Stimulated activated CD8-positive, alpha-beta memory T cell treated with anti-CD3 and anti-CD28 coated beads, Interleukin-7, amount 100 ng/mL, for 1 hour (primary cell): ENCODE results near the gene PXT1.

Experiments used
- DNase-seq, 2 donors: peaks; one replicate each; pipeline ENCODE4 v3.0.0-alpha.2; 2020; ENCODE audit warnings: low read depth in 2 of 2

Gene PXT1

DNA sequence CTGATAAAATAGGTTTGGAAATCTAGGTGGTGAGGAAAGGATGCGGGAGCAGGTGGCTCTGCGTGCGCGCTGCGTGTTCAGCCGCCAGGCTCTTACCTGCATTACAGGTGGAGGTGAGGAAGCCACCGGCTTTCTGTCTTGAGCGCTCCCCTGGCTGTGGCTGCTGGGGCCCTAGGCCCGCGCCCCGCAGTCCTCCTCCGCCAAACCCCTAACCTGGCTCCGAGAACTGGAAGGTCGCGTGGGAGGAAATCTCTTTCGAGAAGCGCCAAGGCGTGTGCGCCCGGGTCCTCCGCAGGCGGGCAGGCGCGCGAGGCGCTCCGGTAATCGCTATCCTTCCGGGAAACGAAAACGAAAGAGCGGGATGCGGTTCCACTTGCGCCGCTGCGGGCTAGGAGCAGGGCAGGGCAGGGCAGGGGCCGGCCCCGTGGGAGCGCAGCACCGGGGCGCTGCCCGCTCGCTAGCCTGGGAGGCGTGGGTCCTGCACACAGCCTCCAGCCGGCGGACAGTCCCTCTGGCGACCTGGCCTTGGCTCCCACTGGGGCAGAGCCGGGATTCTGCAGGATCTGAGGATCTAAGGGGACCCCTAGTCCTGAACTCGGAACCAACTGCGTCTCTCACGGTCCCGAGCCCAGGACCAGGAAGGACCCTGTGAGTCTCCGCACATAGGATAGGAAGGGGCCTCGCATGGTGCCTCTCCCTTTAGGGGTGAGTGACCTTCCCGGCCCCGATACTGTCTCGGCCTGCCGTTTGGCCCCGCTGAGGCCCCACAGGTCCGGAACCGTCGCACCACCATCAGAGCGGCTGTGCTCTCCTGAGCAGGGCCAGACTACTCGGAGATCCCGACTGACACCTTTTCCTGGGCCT lies 55.0 kb downstream of the PXT1 start, which contains the start of gene ETV7:
Gene ETV7, minus strand, starts transcription at position 230 of the 864 bp plus-strand sequence. Its CDS starts 128 bp downstream, at position 102.
- no peak for DNase-seq

DNA sequence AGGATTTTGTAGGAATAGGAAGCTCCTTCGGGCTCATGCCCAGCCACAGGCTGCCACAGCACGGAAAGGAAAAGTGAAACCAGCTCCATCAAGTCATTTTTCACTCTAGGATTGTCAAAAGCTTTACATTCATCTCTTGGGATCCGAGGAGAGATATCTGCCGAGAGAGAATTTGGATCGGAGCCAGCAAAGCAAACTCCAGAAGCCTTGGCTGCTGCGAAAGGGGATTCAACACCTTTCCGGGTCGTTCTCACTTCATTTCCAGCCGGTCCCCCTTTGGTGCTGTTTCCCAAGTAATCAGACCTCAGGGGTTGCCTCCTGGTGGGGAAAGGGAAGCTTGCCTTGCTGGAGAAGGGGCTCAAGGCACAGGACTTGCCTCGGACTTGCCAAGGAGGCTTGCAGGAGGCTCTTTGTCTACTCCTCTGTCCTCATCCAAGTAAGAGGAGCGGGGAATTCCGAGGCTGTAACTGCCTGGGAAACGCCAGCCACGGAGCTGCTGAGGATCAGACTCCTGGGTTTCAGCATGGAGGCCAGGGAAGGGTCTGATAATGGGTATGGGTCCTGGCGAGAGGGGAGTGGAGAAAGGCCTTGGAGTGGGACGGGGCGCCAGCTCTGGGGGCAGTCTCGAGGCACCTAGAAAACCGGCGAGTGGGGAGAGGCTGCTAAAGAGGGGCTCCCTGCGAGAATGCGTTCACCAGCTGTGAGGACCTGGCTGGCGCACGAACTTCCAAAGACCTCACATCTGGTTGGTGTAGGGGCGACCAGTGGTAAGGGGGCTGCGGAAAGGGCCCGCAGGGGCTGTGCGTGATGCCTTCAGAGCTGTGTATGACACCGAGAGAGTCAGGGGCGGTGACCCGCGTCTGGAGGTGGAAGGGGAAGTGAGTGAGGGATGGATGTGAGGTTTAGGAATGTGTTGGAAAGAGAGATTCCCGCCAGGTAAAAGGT lies 55.9 kb downstream of the PXT1 start:
- DNase-seq, result no peak

DNA sequence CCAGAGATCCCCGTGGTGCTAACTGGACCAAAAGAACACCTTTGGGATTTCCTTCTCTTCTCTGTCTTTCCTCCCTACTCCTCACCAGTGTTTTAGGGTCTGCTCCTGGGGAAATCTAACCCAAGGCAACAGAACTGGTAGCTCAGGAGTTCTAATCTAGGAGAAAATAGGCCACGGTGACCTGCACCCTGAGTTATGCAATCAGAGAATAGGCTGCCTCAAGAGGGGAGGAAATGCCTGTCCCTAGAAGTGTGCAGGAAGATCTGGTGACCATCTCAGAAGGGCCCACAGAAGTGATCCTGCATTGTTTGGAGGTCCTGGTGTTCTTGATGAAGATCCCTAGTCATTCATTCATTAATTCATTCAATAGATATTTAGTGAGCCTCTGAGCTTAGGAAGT lies 58.6 kb downstream of the PXT1 start:
- DNase-seq, result no peak

DNA sequence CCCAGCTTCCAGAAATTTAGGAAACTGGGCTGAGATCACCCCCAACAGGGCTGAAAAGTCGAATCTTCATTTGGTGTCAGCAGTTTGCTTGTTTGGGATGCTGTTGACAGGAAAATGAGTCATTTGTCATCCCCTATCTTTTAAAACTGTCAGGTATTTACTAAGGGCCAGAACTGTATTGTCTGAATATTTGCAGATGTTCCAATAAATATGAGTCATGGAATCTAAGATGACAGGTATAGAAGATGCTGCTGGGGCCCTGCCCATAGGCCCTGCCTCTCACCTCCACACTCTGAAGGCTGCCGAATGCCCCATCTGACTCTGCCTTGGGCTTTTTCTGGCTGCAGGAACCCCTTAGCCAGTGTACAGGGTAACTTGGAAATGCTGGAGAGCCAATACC lies 59.0 kb downstream of the PXT1 start:
- DNase-seq, result no peak

DNA sequence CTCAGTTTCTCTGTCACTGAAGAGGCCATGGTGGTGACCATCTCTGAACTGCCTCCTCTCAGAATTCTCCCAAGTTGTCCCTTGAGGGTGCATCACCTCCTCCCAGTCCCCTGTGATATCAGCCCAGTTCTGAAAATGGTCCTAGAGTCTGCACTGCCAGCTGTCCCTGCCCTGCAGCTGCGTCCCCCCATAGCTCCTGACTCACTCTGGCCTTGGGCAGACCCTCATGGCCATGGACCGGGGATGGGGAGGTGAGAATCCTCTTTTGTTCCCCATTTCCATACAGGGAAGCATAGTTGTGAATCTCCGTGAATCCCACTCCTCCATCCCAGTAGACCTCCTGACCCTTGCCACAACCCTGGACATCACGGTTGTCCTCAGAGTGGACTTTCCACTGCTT lies 59.7 kb downstream of the PXT1 start:
- DNase-seq, result no peak

DNA sequence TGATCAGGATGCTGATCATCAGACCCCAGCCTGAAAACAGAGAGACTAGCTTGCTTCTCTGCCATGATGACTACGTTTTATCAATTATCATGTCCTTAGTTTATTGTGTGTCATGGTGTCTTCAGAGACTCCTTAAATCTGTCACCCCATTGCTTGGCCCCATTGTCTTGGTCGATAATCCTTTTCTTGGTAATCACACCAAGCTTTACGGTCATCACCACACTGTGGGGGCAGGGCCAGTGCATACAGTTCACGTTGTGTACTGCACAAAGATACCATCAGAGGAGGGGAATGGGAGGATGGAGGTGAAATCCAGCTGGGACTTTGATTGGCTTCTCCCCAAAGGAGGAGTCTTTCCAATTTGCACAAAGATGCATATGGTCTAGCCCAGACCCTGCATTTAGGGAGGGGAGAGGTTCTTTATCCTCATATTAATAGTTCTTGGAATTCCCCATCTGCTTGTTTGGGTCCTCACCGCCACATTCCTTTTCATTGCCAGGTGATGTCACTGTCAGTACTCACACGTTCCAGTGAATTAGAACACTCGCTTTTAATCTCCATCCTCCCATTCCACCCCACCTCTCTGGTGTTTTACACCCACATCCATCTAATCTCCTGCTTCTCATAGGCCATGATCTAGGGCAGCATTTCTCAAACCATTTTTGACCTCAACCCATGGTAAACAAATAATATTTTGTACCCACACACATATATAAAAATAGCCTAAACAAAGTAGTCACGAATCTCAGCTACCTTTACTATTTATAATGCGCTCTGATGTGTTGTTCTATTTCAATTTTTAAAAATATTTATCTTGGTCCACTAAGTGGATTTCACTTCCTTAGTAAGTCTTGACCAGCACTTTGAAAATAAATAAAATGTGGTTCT lies 60.9 kb downstream of the PXT1 start:
- DNase-seq, result no peak

DNA sequence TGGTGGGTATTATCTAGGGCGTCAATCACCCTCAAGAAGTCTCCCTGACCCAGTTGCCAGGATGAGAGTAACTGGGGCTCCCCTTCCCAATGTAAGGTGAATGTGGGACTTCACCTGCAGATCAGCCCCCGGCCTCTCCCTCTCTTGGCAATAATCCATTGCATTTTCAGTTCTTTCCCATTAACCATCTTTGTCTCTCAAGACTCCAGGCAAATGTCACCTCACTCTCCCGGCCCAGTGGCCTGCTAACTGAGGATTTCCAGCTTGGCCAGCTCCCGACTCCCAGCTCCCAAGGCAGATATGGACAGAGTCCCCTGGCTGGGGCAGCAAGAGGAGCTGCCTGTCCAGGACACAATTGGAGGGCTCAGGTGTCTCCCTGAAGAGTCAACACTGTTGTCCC lies 62.5 kb downstream of the PXT1 start:
- no peak for DNase-seq

DNA sequence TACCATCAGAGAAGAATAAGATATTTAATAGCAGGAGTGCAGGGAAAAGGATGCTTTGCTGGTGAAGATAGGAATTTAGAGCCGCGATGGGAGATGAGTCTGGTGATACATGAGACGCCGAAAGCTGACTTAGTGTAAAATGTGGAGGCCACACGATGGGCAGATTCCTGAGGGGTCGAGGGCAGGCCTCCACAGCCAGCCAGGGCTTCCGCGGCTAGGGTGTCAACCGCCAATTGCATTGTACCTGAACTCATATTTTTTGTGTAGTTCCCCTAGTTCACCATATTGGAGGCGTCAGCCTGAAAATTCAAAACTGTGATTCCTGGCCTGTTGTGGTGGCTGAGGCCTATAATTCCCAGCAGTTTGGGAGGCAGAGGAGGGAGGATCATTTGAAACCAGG lies 63.7 kb downstream of the PXT1 start:
- no peak for DNase-seq

DNA sequence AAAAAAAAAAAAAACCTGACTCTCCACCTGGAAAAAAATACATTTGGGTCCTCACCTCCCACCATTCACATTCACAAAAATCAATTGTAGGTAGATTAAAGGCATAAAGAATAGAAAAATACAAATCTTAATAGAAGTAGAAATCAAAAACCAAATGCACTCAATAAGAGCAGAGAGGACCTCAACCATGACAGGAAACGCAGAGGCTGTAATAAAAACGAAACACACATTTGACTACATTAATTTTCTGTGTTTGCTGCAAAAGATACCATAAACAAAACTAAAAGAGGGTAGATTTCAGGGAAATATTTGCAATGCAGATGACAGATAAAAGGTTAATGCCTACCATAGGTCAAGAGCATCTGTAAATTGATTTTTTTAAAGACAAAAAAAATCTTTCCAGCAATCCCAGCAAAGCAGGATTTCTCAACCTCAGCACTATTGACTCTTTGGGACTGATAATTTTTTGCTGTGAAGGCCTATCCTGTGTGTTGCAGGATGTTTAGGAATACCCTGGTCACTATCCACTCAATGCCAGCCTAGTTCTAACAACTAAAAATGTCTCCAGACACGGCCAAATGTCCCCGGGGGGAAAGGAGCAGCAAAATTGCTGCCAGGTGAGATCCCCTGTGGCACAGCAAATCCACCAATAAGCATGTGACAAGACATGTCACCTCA lies 64.3 kb downstream of the PXT1 start:
- DNase-seq, result no peak

DNA sequence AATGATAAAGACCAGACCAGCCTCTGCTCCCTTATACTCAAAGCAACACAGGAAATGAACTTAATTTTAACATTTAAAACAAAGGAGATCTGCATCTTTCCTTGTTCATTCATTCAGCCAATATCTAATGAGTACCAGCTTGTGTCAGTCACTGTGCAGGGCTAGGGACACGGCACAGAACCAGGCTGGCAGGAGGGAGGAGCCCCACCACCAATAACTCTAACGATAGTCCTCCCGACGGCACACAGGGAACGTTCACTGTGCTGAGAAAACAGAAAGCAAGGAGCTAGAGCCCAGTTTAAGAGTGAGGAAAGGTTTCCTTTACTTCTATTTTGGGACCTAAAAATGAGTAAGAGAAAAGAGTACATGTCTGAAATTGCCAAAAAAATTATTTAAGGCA lies 65.1 kb downstream of the PXT1 start:
- no peak for DNase-seq

DNA sequence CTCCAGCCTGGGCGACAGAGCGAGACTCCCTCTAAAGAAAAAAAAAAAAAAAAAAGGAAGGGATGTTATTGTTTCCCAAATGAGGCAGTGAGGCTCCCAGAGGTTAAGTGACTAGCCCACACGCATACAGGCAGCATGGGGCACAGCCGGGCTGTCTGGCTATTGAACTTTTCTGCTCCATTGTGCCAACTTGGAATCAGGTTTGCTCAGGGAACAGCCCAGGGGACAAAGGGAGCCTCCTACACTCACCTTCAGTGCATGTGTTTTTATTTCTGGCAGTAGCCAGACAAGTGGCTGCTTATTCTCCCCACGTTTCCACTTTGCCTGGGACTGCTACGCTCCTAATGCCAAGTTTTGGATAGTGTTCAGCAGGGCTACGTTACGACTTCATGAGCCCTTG lies 65.9 kb downstream of the PXT1 start:
- no peak for DNase-seq

DNA sequence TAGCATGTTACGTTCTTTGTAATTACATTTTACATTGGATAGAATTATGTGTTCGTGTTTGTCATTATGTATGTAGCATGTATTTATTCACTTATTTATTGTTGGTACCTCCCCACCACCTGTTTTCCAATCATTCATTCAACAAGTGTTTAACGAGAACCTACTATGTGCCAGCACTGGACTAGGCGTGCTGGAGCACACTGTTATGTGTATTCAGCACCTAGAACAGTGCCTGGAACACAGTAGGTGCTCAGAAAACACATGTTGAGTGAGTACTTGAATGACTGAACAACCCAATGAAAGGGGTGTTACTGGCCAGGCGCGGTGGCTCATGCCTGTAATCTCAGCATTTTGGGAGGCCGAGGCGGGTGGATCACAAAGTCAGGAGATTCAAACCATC lies 66.5 kb downstream of the PXT1 start:
- no peak for DNase-seq

DNA sequence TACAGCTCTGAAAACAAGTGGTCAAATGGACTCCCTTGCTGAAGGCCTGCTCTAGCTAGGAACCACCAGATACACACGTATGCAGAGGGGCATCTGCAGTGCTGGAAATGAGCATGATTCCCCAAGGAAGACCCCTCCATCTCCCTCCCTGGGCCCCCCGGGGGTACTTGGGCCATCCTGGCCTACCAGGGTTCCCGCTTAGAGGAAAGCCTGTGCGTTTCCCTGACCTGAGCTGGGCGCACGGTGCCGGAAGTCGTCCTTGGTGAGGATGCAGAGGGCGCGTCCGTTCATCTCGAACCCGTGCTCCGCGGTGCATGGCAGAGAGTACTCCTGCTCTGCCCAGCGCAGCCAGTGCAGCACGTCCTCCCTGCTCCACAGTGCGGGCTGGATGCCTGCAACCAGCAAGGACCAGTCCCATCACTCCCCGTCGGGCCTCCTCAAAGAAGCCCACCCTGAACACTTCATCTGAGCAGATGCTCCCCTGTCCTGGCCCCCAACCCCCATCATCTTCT lies 67.0 kb downstream of the PXT1 start:
- DNase-seq, result no peak

DNA sequence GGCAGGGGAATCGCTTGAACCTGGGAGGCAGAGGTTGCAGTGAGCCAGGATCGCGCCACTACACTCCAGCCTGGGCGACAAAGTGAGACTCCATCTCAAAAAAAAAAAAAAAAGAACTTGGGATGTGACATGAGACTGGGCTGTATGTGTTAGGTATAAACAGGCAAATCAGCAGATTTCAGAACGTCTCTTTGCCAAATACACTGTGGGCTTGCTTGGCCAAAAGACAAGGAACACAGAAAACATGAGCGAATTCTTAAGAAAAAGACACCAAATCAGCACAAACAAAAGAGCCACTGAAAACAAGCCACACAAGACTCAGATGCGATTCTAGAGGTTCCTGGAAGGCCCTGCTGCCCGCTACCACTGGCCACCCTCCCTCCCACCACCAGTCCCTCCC lies 67.7 kb downstream of the PXT1 start:
- no peak for DNase-seq

DNA sequence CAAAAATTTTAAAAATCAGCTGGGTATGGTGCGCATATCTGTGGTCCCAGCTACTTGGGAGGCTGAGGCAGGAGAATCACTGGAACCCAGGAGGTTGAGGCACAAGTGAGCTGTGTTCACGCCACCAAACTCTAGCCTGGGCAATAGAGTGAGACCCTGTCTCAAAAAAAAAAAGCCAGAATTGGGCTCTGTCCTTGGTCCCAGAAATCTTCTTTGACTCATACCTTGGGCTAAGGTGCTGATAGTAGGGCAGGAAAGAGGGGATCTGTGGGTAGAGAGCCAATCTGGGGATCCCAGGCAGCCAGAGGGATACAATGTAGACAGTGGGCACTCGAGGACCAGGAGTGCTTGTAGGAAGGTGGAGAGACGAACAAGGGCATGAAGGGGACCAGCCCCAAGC lies 68.5 kb downstream of the PXT1 start:
- no peak for DNase-seq

DNA sequence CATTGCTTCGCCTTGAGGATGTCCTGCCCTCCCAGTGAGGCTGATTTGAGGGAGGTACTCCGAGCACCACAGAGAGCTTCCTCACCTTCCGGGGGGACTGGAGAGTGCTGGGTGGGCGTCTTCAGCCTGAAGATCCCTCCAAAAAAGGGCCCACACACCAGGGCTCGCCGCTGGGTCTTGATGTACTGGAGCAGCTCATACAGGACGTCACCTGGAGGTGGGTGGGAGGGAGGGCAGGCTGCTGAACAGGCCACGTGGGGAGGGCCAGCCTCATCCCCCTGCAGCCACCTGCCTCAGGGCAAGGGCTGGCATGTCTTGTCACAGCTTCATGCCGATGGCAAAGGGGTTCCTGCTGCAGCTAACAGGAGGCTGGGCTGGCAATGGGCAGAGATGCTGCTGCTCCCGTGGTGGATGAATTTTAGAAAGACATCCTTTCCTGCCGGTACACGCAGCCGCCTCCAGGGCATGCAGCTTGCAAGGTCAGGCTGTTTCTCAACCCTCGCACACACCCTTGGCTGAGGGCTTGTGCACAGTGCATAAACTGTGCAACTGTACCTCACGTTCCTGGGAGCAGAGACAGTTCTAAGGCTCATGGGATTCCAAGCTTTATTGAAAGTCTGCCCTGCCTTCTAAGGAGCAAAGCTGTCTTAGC lies 69.2 kb downstream of the PXT1 start:
- no peak for DNase-seq

DNA sequence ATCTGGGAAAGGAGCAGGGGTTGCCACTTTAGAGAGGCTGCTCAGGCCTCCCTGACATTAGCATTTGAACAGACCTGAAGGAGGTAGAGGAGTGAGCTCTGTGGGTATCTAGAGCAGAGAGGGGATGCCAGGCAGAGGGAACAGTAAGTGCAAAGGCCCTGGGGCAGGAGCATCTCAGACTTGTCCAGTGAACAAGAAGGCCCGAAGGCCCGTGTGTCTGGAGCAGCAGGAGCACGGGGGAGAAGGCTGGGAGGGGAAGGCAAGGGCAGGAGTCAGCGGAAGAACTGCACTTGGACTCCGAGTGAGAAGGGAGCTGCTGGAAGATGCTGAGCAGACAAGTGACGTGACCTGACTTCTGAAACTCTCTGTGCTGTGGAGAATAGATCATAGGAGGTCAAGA lies 70.6 kb downstream of the PXT1 start:
- no peak for DNase-seq

DNA sequence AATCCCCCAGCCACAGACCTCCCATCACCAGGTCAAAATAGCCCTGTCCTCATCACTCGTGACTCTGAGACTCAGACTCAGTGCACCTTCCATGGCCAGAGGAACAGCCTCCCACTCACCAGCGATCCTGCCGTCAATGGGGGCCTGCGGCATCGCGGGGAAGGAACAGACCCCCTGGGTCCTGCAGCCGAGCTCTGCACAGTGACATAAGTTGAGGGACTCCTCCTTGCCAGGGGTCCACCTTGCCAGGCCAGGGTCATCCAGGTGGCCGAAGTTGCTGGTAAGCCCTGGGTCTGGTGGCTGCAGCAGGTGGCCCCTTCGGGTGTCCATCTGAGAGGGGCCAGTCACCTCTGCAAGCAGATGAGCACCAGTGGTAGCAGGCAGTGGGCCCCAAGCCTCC lies 71.4 kb downstream of the PXT1 start:
- no peak for DNase-seq

DNA sequence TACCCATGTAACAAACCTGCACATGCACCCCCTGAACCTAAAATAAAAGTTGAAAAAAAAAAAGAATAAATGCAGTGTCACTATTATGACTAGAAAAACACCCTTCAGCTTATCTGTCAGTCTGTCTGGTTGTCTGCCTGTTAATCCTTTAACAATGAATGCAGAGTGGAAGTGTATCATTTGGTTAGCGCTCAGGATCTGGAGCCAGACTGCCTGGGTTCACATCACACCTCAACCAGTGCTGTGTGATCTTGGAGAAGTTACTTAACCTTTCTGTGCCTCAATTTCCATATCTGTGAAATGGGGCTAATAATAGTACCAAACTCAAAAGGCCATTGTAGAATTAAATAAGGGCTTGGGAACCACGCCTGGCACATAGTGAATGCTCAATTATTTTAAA lies 72.0 kb downstream of the PXT1 start:
- DNase-seq, result no peak
